ENCODE results near the gene ADAMTS1. TPM values are rescaled to one million over a fixed set of nuclear protein-coding genes. Genes with fewer than 3 reads are reported as not detected.

ADAMTS1 gene
- total RNA-seq, 1 experiment from 2014 or later, result 0.26 TPM

GRCh38 chr21:26840912-26841311, 4.3 kb downstream of the ADAMTS1 start:
- Histone ChIP-seq H3K4me2 (no peak overlapping the region), H3K79me2 (ENCODE audit: low read depth) (no peaks in the 10 kb centered on the region), H3K9me2 (ENCODE audit: insufficient read depth) (no peaks in the 10 kb centered on the region), H2AFZ (no peak overlapping the region), H3K9me3 (ENCODE audit: insufficient read depth, low read depth) (no peaks in the 10 kb centered on the region), H3K27ac (no peak overlapping the region), H4K20me1 (ENCODE audit: insufficient read depth) (no peaks in the 10 kb centered on the region), H3F3A (ENCODE audit: insufficient read depth, low read depth) (no peaks in the 10 kb centered on the region), H3K4me3 (no peak overlapping the region), H3K27me3 (ENCODE audit: insufficient read depth, low read depth) (no peaks in the 10 kb centered on the region), H3K36me3 (ENCODE audit: low read depth) (no peaks in the 10 kb centered on the region), H3K4me1 (replicated peaks; ENCODE audit: insufficient read depth) (0 out of 2 replicates have a peak, but pooled peaks cover 3% of the 10 kb centered on the region)
- no peak for DNase-seq
- BruUV-seq (replicated peaks), result no TSS peak
- POLR2A ChIA-PET (ENCODE audit: unreplicated experiment), result no interaction called here
- CTCF ChIA-PET, result no interaction called here
- TF ChIP-seq EZH2 (IDR thresholded peaks at IDR 0.05; ENCODE audit: low read depth), result no peak
- no peak for TF ChIP-seq CTCF (conservative IDR thresholded peaks at IDR 0.05)
- intact Hi-C loops (cut with micrococcal nuclease; ENCODE audit: unreplicated experiment), result no loop called here

GRCh38 chr21:26840201-26840600, 5.0 kb downstream of the ADAMTS1 start:
- Histone ChIP-seq H3K9me2 (ENCODE audit: insufficient read depth) (no peaks in the 10 kb centered on the region), H2AFZ (no peak overlapping the region), H3F3A (ENCODE audit: insufficient read depth, low read depth) (no peaks in the 10 kb centered on the region), H3K4me2 (no peak overlapping the region), H4K20me1 (ENCODE audit: insufficient read depth) (no peaks in the 10 kb centered on the region), H3K36me3 (ENCODE audit: low read depth) (no peaks in the 10 kb centered on the region), H3K27ac (no peak overlapping the region), H3K9me3 (ENCODE audit: insufficient read depth, low read depth) (no peaks in the 10 kb centered on the region), H3K4me1 (replicated peaks; ENCODE audit: insufficient read depth) (0 out of 2 replicates have a peak, but pooled peaks cover 3% of the 10 kb centered on the region), H3K79me2 (ENCODE audit: low read depth) (no peaks in the 10 kb centered on the region), H3K27me3 (ENCODE audit: insufficient read depth, low read depth) (no peaks in the 10 kb centered on the region), H3K4me3 (no peak overlapping the region)
- DNase-seq, result no peak
- ChIA-PET POLR2A (ENCODE audit: unreplicated experiment) (no interaction called here), CTCF (no interaction called here)
- TF ChIP-seq EZH2 (IDR thresholded peaks at IDR 0.05; ENCODE audit: low read depth) (no peak), CTCF (conservative IDR thresholded peaks at IDR 0.05) (no peak)
- BruUV-seq (replicated peaks), result no TSS peak
- intact Hi-C loops (cut with micrococcal nuclease; ENCODE audit: unreplicated experiment), result no loop called here

DNA sequence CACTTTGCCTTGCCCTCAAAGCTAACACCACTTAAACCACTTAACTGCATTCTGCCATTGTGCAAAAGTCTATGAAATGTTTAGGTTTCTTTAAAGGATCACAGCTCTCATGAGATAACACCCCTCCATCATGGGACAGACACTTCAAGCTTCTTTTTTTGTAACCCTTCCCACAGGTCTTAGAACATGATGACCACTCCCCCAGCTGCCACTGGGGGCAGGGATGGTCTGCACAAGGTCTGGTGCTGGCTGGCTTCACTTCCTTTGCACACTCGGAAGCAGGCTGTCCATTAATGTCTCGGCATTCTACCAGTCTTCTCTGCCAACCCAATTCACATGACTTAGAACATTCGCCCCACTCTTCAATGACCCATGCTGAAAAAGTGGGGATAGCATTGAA, 7.7 kb downstream of the ADAMTS1 start:
- Histone ChIP-seq H3K4me3 (no peak overlapping the region), H3K27me3 (ENCODE audit: insufficient read depth, low read depth) (no peaks in the 10 kb centered on the region), H3K36me3 (ENCODE audit: low read depth) (no peaks in the 10 kb centered on the region), H3K27ac (no peak overlapping the region), H3F3A (ENCODE audit: insufficient read depth, low read depth) (no peaks in the 10 kb centered on the region), H3K9me2 (ENCODE audit: insufficient read depth) (no peaks in the 10 kb centered on the region), H2AFZ (no peak overlapping the region), H3K4me1 (replicated peaks; ENCODE audit: insufficient read depth) (0 out of 2 replicates have a peak, but pooled peaks cover 2% of the 10 kb centered on the region), H4K20me1 (ENCODE audit: insufficient read depth) (no peaks in the 10 kb centered on the region), H3K4me2 (no peak overlapping the region), H3K79me2 (ENCODE audit: low read depth) (no peaks in the 10 kb centered on the region), H3K9me3 (ENCODE audit: insufficient read depth, low read depth) (no peaks in the 10 kb centered on the region)
- ChIA-PET CTCF (no interaction called here), POLR2A (ENCODE audit: unreplicated experiment) (no interaction called here)
- no TSS peak for BruUV-seq (replicated peaks)
- no peak for DNase-seq
- intact Hi-C loops (cut with micrococcal nuclease; ENCODE audit: unreplicated experiment), result no loop called here
- TF ChIP-seq EZH2 (IDR thresholded peaks at IDR 0.05; ENCODE audit: low read depth) (no peak), CTCF (conservative IDR thresholded peaks at IDR 0.05) (no peak)

Measured in PC-9 (cell line).